ENCODE results near the gene PHLPP2. TPM values are rescaled to one million over a fixed set of nuclear protein-coding genes. Genes with fewer than 3 reads are reported as not detected.
"Not testable (repeated sequence)": the region's sequence is repeated elsewhere in the genome, so short reads cannot be mapped to it uniquely, and the experiment has no call there.

The PHLPP2 gene
- total RNA-seq, 1 experiment from 2014 or later: 15.7 TPM

DNA sequence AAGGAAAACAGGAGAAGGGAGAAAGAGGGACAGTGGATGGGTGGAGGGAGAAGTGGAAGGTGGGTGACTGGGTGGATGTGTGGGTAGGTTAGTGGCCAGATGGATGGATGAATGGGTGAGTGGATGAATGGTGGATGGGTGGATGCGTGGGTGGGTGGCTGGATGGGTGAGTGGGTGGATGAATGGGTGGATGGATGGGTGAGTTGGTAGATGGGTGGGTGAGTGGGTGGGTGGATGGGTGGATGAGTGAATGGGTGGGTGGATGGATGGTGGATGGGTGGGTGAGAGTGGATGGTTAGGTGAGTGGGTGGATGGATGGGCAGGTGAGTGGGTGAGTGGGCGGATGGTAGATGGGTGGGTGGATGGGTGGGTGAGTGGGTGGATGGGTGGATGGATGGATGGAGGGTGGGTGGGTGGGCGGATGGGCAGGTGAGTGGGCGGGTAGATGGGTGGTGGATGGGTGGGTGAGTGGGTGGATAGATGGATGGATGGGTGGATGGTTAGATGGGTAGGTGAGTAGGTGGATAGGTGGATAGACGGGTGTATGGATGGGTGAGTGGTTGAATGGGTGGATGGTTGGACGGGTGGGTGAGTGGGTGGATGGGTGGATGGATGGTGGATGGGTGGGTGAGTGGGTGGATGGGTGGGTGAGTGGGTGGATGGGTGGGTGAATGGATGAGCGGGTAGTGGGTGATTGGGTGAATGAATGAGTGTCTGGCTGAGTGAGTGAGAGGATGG, 99.2 kb downstream of the PHLPP2 start:
- no peak for DNase-seq (ENCODE audit: low read depth)

DNA sequence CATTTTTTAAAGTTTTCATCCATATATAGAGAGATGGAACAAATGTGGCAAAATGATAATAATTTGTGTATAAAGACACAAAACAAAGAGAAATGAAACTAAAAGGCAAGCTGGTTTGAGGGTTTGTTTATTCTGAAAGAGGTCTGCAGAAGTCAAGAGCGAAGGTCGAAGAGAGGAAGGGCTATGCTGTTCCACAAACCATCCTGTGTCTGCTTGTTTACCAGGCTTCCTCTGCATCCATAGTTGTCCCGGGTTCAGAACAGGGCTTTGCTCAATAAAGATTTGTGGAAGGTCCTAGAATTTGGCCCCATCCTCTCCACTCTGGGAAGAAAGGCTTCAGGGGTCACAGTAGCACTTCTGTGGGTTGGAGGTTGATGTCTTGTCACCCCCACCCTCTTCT, 100.9 kb downstream of the PHLPP2 start:
- DNase-seq (ENCODE audit: low read depth): no peak

DNA sequence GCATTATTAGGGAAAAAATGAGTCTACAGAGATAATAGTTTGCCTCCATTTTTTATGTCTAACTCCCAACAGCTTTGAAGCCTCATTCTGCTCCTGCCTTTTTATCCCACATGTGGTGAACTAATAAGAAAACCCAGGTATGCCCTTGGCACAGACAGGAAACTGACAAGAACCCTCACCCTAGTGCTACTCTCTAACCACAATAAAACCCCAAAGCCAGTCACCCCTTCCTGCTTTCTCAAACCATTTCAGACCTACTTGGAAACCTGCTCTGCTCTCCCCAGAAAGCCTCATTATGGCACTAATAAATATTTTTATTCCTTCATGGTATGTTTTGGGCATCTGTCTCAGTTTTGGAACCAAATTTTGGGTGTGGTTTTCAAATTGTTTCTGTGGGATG, 102.4 kb downstream of the PHLPP2 start:
- no peak for DNase-seq (ENCODE audit: low read depth)

DNA sequence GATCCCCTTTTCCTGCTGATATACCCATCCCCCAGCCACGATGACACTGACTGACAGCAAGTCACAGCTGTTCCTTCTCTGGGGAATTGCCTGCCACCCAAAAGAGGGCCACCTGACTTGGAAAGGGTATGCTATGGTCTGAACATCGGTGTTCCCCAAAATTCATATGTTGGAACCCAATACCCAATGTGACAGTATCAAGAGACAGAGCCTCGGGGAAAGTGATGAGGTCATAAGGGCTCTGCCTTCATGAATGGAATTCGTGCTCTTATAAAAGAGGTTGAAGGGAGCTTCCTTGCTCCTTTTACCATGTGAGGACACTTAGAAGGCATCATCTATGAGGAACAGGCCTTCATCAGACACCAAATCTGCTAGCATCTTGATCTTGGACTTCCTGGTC, 106.1 kb downstream of the PHLPP2 start:
- DNase-seq (ENCODE audit: low read depth): no peak

DNA sequence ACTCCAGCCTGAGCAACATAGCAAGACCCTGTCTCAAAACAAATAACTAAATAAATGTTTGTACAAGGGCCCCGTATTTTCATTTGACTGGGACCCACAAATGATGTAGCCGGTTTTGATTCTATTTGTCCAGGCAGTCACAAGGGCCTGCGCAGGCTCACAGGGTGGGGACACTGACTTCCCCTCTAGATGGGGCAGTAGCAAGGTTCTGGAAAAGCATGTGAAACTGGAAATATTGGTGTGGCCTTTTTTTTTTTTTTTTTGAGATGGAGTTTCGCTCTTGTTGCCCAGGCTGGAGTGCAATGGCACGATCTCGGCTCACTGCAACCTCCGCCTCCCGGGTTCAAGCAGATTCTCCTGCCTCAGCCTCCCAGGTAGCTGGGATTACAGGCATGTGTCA, 109.5 kb downstream of the PHLPP2 start:
- not testable (repeated sequence) for DNase-seq (ENCODE audit: low read depth)

- peak; percentile 50 for DNase-seq (ENCODE audit: low read depth)
Observed at GRCh38 chr16:71610936-71611871, 113.3 kb downstream of the PHLPP2 start.

- DNase-seq (ENCODE audit: low read depth): no peak
Observed at GRCh38 chr16:71610447-71610846, 114.1 kb downstream of the PHLPP2 start.

GRCh38 chr16:71609066-71609465, 115.4 kb downstream of the PHLPP2 start:
- no peak for DNase-seq (ENCODE audit: low read depth)

DNA sequence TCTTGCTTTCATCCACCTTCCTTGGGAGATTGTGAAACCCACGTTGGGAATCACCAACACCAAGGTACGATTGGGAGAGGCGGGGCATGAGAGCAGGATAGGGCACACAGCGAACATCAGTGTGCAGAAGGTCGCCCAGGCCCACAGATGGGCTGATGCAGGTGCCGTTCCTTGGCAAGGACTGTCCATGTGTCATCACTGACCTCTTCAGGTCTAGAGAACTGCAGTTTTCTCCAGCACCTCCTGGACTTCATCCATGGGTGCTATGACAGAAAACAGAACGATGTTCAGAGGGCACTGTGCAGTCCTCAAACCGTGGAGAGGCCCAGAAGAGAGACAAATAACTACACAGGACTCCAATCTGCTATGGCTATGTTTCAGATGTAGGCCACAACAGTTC, 123.7 kb downstream of the PHLPP2 start:
- DNase-seq (ENCODE audit: low read depth): no peak

DNA sequence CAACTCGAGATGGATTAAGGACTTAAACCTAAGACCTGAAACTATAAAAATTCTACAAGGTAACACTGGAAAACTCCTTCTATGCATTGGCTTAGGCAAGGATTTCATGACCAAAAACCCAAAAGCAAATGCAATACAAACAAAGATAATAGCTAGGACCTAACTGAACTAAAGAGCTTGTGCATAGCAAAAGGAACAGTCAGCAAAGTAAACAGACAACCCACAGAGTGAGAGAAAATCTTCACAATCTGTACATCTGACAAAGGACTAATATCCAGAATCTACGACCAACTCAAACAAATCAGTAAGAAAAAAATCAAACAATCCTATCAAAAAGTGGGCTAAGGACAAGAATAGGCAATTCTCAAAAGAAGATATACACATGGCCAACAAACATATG, 126.1 kb downstream of the PHLPP2 start:
- not testable (repeated sequence) for DNase-seq (ENCODE audit: low read depth)

GRCh38 chr16:71595340-71595826, 129.1 kb downstream of the PHLPP2 start:
- not testable (repeated sequence) for DNase-seq (ENCODE audit: low read depth)

Other genes starting within 250 kb of the PHLPP2 start
- 2.0 and 5.3 TPM in 2 replicates for gene ZNF19, start 235.4 kb downstream of the PHLPP2 start, total RNA-seq (2014; rRNA removed; shearing (Covaris generic))
- 0.05 TPM in 1 of 2 replicates, not detected in the other for gene CHST4, start 198.3 kb downstream of the PHLPP2 start, total RNA-seq (2014; rRNA removed; shearing (Covaris generic))
- not detected in 2 replicates for gene TAT, start 147.6 kb downstream of the PHLPP2 start, total RNA-seq (2014; rRNA removed; shearing (Covaris generic))
- gene MARVELD3, start 98.5 kb downstream of the PHLPP2 start, total RNA-seq (2014; rRNA removed; shearing (Covaris generic)): not detected in 2 replicates
- gene AP1G1, start 84.1 kb upstream of the PHLPP2 start, total RNA-seq (2014; rRNA removed; shearing (Covaris generic)): 58.9 and 78.4 TPM in 2 replicates
- 10.5 and 15.0 TPM in 2 replicates for gene ATXN1L, start 121.3 kb upstream of the PHLPP2 start, total RNA-seq (2014; rRNA removed; shearing (Covaris generic))
- 12.9 and 13.8 TPM in 2 replicates for gene ZNF821, start 159.5 kb upstream of the PHLPP2 start, total RNA-seq (2014; rRNA removed; shearing (Covaris generic))
- 233 and 241 TPM in 2 replicates for gene IST1, start 170.8 kb upstream of the PHLPP2 start, total RNA-seq (2014; rRNA removed; shearing (Covaris generic))